Activated CD8-positive, alpha-beta T cell treated with anti-CD3 and anti-CD28 coated beads, Interleukin-2, amount 10 ng/mL, durations not matched to agents 7 days and 5 days (primary cell): ENCODE data around the gene SPHK2. TPM values are rescaled to one million over a fixed set of nuclear protein-coding genes. Genes with fewer than 3 reads are reported as not detected.

ENCODE experiments used
- ATAC-seq: fragments of 150-1000 bp; cut with Tn5 transposase; one replicate; pipeline ENCODE4 v1.10.0; 2021; ENCODE audit warnings: moderate library complexity
- CTCF ChIA-PET: fragments of 350-600 bp; sonication (Branson Sonifier 250); formaldehyde crosslinking; loops from one replicate; lab custom pipeline; 2021; ENCODE audit warnings: antibody characterized with exemption; lab: Charles Lee
- POLR2A ChIA-PET: fragments of 350-600 bp; sonication (Branson Sonifier 250); formaldehyde crosslinking; loops from one replicate; lab custom pipeline; 2021; ENCODE audit warnings: antibody characterized with exemption; lab: Charles Lee
- DNase-seq: peaks from one replicate; pipeline ENCODE4 v3.0.0-alpha.2; 2020
- H3K27ac Mint-ChIP-seq: one replicate; pipeline ENCODE4 v1.8.0; 2021; ENCODE audit warnings: mild to moderate bottlenecking, mixed read lengths
- H3K27me3 Mint-ChIP-seq: one replicate; pipeline ENCODE4 v1.8.0; 2021; ENCODE audit warnings: low read depth, mixed read lengths
- H3K36me3 Mint-ChIP-seq: one replicate; pipeline ENCODE4 v1.8.0; 2021; ENCODE audit warnings: low read depth, mixed read lengths
- H3K4me1 Mint-ChIP-seq: one replicate; pipeline ENCODE4 v1.8.0; 2021; ENCODE audit warnings: low read depth, mixed read lengths
- H3K4me3 Mint-ChIP-seq: one replicate; pipeline ENCODE4 v1.8.0; 2021; ENCODE audit warnings: mild to moderate bottlenecking, mixed read lengths
- H3K9me3 Mint-ChIP-seq: one replicate; pipeline ENCODE4 v1.8.0; 2022; ENCODE audit warnings: mixed read lengths; ENCODE audit not compliant: insufficient read depth
- total RNA-seq, 2 experiments: library from RNA; stranded (reverse); gene quantifications; one replicate each; pipeline ENCODE4 v1.2.3, GENCODE V29; 2021

Gene SPHK2
- total RNA-seq, 2 experiments from 2014 or later = 33.0 to 33.1 TPM

- Mint-ChIP-seq H3K27me3 (peaks cover 2% of the 10 kb centered on the region), H3K27ac (no peak overlapping the region), H3K36me3 (no peaks in the 10 kb centered on the region), H3K4me3 (no peak overlapping the region), H3K9me3 (no peaks in the 10 kb centered on the region), H3K4me1 (peaks cover 6% of the 10 kb centered on the region)
- DNase-seq = no peak
- POLR2A ChIA-PET = no interaction called here
- no peak for ATAC-seq
- CTCF ChIA-PET = interaction anchor here (1.0 kb wide), 1 partner anchor 12 kb away, joined by 3 read pairs; no protein-coding TSS in a partner anchor
Measured at GRCh38 chr19:48665786-48666185, 46.5 kb downstream of the SPHK2 start.

GRCh38 chr19:48668332-48668731 is 49.0 kb downstream of the SPHK2 start:
- no peak overlapping the region for H3K4me3 Mint-ChIP-seq
- H3K27ac Mint-ChIP-seq = no peak overlapping the region
- CTCF ChIA-PET = no interaction called here
- ATAC-seq = no peak
- no peaks in the 10 kb centered on the region for H3K36me3 Mint-ChIP-seq
- no peaks in the 10 kb centered on the region for H3K4me1 Mint-ChIP-seq
- H3K27me3 Mint-ChIP-seq = peaks cover 2% of the 10 kb centered on the region
- no peak for DNase-seq
- POLR2A ChIA-PET = no interaction called here
- H3K9me3 Mint-ChIP-seq = no peaks in the 10 kb centered on the region

GRCh38 chr19:48668761-48669160 is 49.5 kb downstream of the SPHK2 start:
- ChIA-PET POLR2A (no interaction called here), CTCF (no interaction called here)
- ATAC-seq (no peak), DNase-seq (no peak)
- Mint-ChIP-seq H3K4me1 (no peaks in the 10 kb centered on the region), H3K4me3 (no peak overlapping the region), H3K9me3 (no peaks in the 10 kb centered on the region), H3K27me3 (peaks cover 2% of the 10 kb centered on the region), H3K27ac (no peak overlapping the region), H3K36me3 (no peaks in the 10 kb centered on the region)

- H3K4me1 Mint-ChIP-seq = peaks cover 1% of the 10 kb centered on the region
- peaks cover 2% of the 10 kb centered on the region for H3K27me3 Mint-ChIP-seq
- H3K27ac Mint-ChIP-seq = peak overlapping the region; percentile 83
- H3K36me3 Mint-ChIP-seq = no peaks in the 10 kb centered on the region
- DNase-seq = no peak
- no peak overlapping the region for H3K4me3 Mint-ChIP-seq
- ChIA-PET CTCF (no interaction called here), POLR2A (no interaction called here)
- H3K9me3 Mint-ChIP-seq = no peaks in the 10 kb centered on the region
- no peak for ATAC-seq
Measured at GRCh38 chr19:48669903-48670668, 50.8 kb downstream of the SPHK2 start.

GRCh38 chr19:48670699-48671445 is 51.6 kb downstream of the SPHK2 start:
- CTCF ChIA-PET = no interaction called here
- POLR2A ChIA-PET = no interaction called here
- H3K9me3 Mint-ChIP-seq = no peaks in the 10 kb centered on the region

GRCh38 chr19:48671446-48671995 is 52.2 kb downstream of the SPHK2 start:
- H3K4me1 Mint-ChIP-seq = peaks cover 6% of the 10 kb centered on the region

More at GRCh38 chr19:48670699-48671445, 51.6 kb downstream of the SPHK2 start:
- no peak for DNase-seq
- Mint-ChIP-seq H3K4me3 (no peak overlapping the region), H3K36me3 (no peaks in the 10 kb centered on the region), H3K27me3 (peaks cover 2% of the 10 kb centered on the region), H3K27ac (no peak overlapping the region), H3K4me1 (peaks cover 6% of the 10 kb centered on the region)
- no peak for ATAC-seq

GRCh38 chr19:48672994-48673393 is 53.7 kb downstream of the SPHK2 start, which contains the start of gene NTN5:
TSS of gene NTN5 (minus strand) at chr19:48673017. CDS start at chr19:48670986, 2,031 bp downstream.
- H3K36me3 Mint-ChIP-seq = no peaks in the 10 kb centered on the region
- POLR2A ChIA-PET = no interaction called here
- no peak within 1 kb of the TSS for H3K27ac Mint-ChIP-seq
- H3K4me3 Mint-ChIP-seq = no peak within 1 kb of the TSS
- no peaks in the 10 kb centered on the region for H3K9me3 Mint-ChIP-seq
- peaks cover 2% of the 10 kb centered on the region for H3K27me3 Mint-ChIP-seq
- CTCF ChIA-PET = no interaction called here
- no peak for ATAC-seq
- no peak for DNase-seq
- peaks cover 6% of the 10 kb centered on the region for H3K4me1 Mint-ChIP-seq

More at GRCh38 chr19:48671446-48671995, 52.2 kb downstream of the SPHK2 start:
- Mint-ChIP-seq H3K36me3 (no peaks in the 10 kb centered on the region), H3K9me3 (no peaks in the 10 kb centered on the region), H3K27me3 (peaks cover 2% of the 10 kb centered on the region), H3K27ac (no peak overlapping the region), H3K4me3 (no peak overlapping the region)
- POLR2A ChIA-PET = no interaction called here
- CTCF ChIA-PET = no interaction called here
- DNase-seq = no peak
- ATAC-seq = no peak

GRCh38 chr19:48673436-48674100 is 54.3 kb downstream of the SPHK2 start:
- H3K4me3 Mint-ChIP-seq = no peak overlapping the region
- peaks cover 2% of the 10 kb centered on the region for H3K27me3 Mint-ChIP-seq
- no peak for DNase-seq
- no peaks in the 10 kb centered on the region for H3K9me3 Mint-ChIP-seq
- H3K27ac Mint-ChIP-seq = no peak overlapping the region
- ChIA-PET POLR2A (no interaction called here), CTCF (interaction anchor here (1.1 to 2.9 kb wide), 4 partner anchors 14 to 71 kb away, joined by 3 to 36 read pairs (median 9); partner anchors contain the start of gene CA11)
- H3K36me3 Mint-ChIP-seq = no peaks in the 10 kb centered on the region
- no peak for ATAC-seq
- H3K4me1 Mint-ChIP-seq = peaks cover 6% of the 10 kb centered on the region

GRCh38 chr19:48674216-48674809 is 55.0 kb downstream of the SPHK2 start:
- Mint-ChIP-seq H3K4me3 (no peak overlapping the region), H3K9me3 (no peaks in the 10 kb centered on the region), H3K36me3 (no peaks in the 10 kb centered on the region), H3K27me3 (peaks cover 2% of the 10 kb centered on the region), H3K4me1 (peaks cover 6% of the 10 kb centered on the region), H3K27ac (no peak overlapping the region)
- CTCF ChIA-PET = interaction anchor here (0.6 to 2.9 kb wide), 16 partner anchors 10 to 185 kb away, joined by 3 to 36 read pairs (median 3); partner anchors contain the start of gene CA11
- POLR2A ChIA-PET = no interaction called here
- ATAC-seq = no peak
- DNase-seq = no peak

GRCh38 chr19:48674921-48675824 is 55.9 kb downstream of the SPHK2 start:
- Mint-ChIP-seq H3K27ac (no peak overlapping the region), H3K4me3 (no peak overlapping the region), H3K27me3 (no peaks in the 10 kb centered on the region), H3K36me3 (no peaks in the 10 kb centered on the region), H3K9me3 (no peaks in the 10 kb centered on the region), H3K4me1 (peaks cover 6% of the 10 kb centered on the region)
- DNase-seq (peak; percentile 84), ATAC-seq (peak; percentile 94)
- ChIA-PET CTCF (interaction anchor here (0.6 to 2.9 kb wide), 19 partner anchors 9 to 186 kb away, joined by 3 to 36 read pairs (median 3); partner anchors contain the start of genes CA11, RPL18 and SPHK2), POLR2A (interaction anchor here (0.5 kb wide), 1 partner anchor 31 kb away, joined by 3 read pairs; no protein-coding TSS in a partner anchor)
